ENCODE results near the gene NUP210. TPM values are rescaled to one million over a fixed set of nuclear protein-coding genes. Genes with fewer than 3 reads are reported as not detected.

NUP210 gene
- total RNA-seq, 2 experiments from 2014 or later: 127 to 131 TPM

- H3K9me3 Mint-ChIP-seq: no peaks in the 10 kb centered on the region
- no peak for DNase-seq
- peaks cover 13% of the 10 kb centered on the region for H3K27me3 Mint-ChIP-seq
- H3K36me3 Mint-ChIP-seq: no peaks in the 10 kb centered on the region
- H3K27ac Mint-ChIP-seq: no peak overlapping the region
- no peaks in the 10 kb centered on the region for H3K4me1 Mint-ChIP-seq
- H3K4me3 Mint-ChIP-seq: no peak overlapping the region
Measured at GRCh38 chr3:13275376-13276005, 144.6 kb downstream of the NUP210 start.

- no peak for DNase-seq
- Mint-ChIP-seq H3K4me3 (no peak overlapping the region), H3K4me1 (no peaks in the 10 kb centered on the region), H3K27me3 (peaks cover 7% of the 10 kb centered on the region), H3K27ac (no peak overlapping the region), H3K36me3 (no peaks in the 10 kb centered on the region), H3K9me3 (no peaks in the 10 kb centered on the region)
Measured at GRCh38 chr3:13274551-13275332, 145.4 kb downstream of the NUP210 start.

- no peaks in the 10 kb centered on the region for H3K36me3 Mint-ChIP-seq
- no peaks in the 10 kb centered on the region for H3K9me3 Mint-ChIP-seq
- H3K27me3 Mint-ChIP-seq: peaks cover 6% of the 10 kb centered on the region
- H3K27ac Mint-ChIP-seq: no peak overlapping the region
- no peak for DNase-seq
- no peaks in the 10 kb centered on the region for H3K4me1 Mint-ChIP-seq
- H3K4me3 Mint-ChIP-seq: no peak overlapping the region
Measured at GRCh38 chr3:13274125-13274524, 146.0 kb downstream of the NUP210 start.

- H3K27ac Mint-ChIP-seq: no peak overlapping the region
Measured at GRCh38 chr3:13273604-13274105, 146.5 kb downstream of the NUP210 start.

GRCh38 chr3:13272831-13273603 is 147.1 kb downstream of the NUP210 start:
- Mint-ChIP-seq H3K4me3 (no peak overlapping the region), H3K9me3 (no peaks in the 10 kb centered on the region), H3K36me3 (no peaks in the 10 kb centered on the region), H3K27ac (no peak overlapping the region), H3K4me1 (no peaks in the 10 kb centered on the region), H3K27me3 (peaks cover 6% of the 10 kb centered on the region)
- no peak for DNase-seq

More at GRCh38 chr3:13273604-13274105, 146.5 kb downstream of the NUP210 start:
- Mint-ChIP-seq H3K4me3 (no peak overlapping the region), H3K36me3 (no peaks in the 10 kb centered on the region), H3K4me1 (no peaks in the 10 kb centered on the region), H3K9me3 (no peaks in the 10 kb centered on the region), H3K27me3 (peaks cover 6% of the 10 kb centered on the region)
- DNase-seq: no peak

GRCh38 chr3:13269711-13270378 is 150.3 kb downstream of the NUP210 start:
- Mint-ChIP-seq H3K4me1 (no peaks in the 10 kb centered on the region), H3K27ac (no peak overlapping the region), H3K27me3 (peaks cover 4% of the 10 kb centered on the region), H3K9me3 (no peaks in the 10 kb centered on the region), H3K4me3 (no peak overlapping the region), H3K36me3 (no peaks in the 10 kb centered on the region)
- DNase-seq: no peak

GRCh38 chr3:13268961-13269441 is 151.1 kb downstream of the NUP210 start:
- H3K36me3 Mint-ChIP-seq: no peaks in the 10 kb centered on the region
- no peaks in the 10 kb centered on the region for H3K9me3 Mint-ChIP-seq
- no peaks in the 10 kb centered on the region for H3K4me1 Mint-ChIP-seq
- no peak for DNase-seq
- no peak overlapping the region for H3K4me3 Mint-ChIP-seq
- H3K27ac Mint-ChIP-seq: no peak overlapping the region
- H3K27me3 Mint-ChIP-seq: peaks cover 4% of the 10 kb centered on the region

- H3K27me3 Mint-ChIP-seq: peaks cover 4% of the 10 kb centered on the region
- no peaks in the 10 kb centered on the region for H3K36me3 Mint-ChIP-seq
Measured at GRCh38 chr3:13268120-13268519, 152.0 kb downstream of the NUP210 start.

GRCh38 chr3:13266651-13267362 is 153.3 kb downstream of the NUP210 start:
- peaks cover 12% of the 10 kb centered on the region for H3K4me1 Mint-ChIP-seq
- no peaks in the 10 kb centered on the region for H3K36me3 Mint-ChIP-seq

More at GRCh38 chr3:13268120-13268519, 152.0 kb downstream of the NUP210 start:
- Mint-ChIP-seq H3K27ac (no peak overlapping the region), H3K9me3 (no peaks in the 10 kb centered on the region), H3K4me1 (peaks cover 2% of the 10 kb centered on the region), H3K4me3 (no peak overlapping the region)
- DNase-seq: no peak

More at GRCh38 chr3:13266651-13267362, 153.3 kb downstream of the NUP210 start:
- Mint-ChIP-seq H3K27me3 (peaks cover 4% of the 10 kb centered on the region), H3K27ac (no peak overlapping the region), H3K4me3 (no peak overlapping the region), H3K9me3 (no peaks in the 10 kb centered on the region)
- no peak for DNase-seq

Other genes with a start within 250 kb of the NUP210 start
- 1 to 10 TPM; 1.6 to 2.7 TPM for gene HDAC11, start 60.0 kb upstream of the NUP210 start, total RNA-seq
- gene FBLN2, start 128.8 kb upstream of the NUP210 start, total RNA-seq: 1 to 10 TPM; 1.9 to 3.1 TPM

Data from activated naive CD8-positive, alpha-beta T cell treated with anti-CD3 and anti-CD28 coated beads for 36 hours (primary cell).